ENCODE measurements around the gene ARID3A.
A peak's percentile ranks its signal among the peaks of the same experiment; 100 is the strongest.

ARID3A gene

GRCh38 chr19:892243-892893, 33.5 kb upstream of the ARID3A start:
- DNase-seq, result no peak

DNA sequence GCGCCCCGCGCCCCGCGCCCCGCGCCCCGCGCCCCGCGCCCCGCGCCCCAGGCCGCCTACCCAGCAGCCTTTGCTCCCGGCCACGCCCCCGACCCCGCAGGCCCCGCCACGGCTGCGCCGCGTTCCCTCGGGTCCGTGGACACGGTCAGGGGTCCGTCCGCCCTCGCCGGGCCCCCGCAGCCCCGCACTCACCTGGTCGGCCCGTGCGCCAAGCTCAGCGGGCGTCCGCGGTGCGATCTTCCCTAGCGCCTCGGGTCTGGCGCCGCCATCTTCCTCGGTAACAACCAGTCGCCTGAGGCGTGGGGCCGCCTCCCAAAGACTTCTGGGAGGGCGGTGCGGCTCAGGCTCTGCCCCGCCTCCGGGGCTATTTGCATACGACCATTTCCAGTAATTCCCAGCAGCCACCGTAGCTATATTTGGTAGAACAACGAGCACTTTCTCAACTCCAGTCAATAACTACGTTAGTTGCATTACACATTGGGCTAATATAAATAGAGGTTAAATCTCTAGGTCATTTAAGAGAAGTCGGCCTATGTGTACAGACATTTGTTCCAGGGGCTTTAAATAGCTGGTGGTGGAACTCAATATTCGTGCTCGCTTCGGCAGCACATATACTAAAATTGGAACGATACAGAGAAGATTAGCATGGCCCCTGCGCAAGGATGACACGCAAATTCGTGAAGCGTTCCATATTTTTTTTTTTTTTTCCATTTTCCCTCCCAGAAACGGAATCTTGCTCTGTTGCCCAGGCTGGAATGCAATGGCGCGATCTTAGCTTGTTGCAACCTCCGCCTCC, 32.7 kb upstream of the ARID3A start, which contains the start of the genes MED16 and RNU6-9:
Gene MED16, minus strand, starts transcription at position 294 of the 796 bp plus-strand sequence. CDS start 2,056 bp downstream, outside the sequence.
Gene RNU6-9, plus strand, starts transcription at position 591 of the 796 bp plus-strand sequence.
- DNase-seq, result peak; percentile 84

GRCh38 chr19:896434-896833, 29.4 kb upstream of the ARID3A start:
- DNase-seq, result no peak

DNA sequence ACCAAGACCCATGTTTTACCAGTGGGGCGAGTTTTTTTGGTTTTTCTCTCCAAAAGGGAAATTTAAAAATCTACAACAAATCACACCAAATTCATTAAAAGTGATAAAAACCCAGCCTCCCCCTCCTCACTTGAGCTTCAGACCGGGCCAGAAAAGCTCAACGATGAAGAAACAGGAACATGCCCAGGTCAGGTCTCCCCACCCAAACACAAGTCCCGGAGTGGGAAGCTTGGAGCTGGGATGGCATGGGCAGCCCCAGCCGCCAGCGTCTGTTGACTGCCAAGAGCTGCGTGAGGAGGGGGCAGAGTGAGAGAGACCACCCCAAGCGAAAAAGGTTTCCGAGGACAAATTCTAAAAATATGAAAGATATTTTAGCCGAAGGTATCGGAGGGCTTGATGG, 28.8 kb upstream of the ARID3A start:
- DNase-seq, result no peak

DNA sequence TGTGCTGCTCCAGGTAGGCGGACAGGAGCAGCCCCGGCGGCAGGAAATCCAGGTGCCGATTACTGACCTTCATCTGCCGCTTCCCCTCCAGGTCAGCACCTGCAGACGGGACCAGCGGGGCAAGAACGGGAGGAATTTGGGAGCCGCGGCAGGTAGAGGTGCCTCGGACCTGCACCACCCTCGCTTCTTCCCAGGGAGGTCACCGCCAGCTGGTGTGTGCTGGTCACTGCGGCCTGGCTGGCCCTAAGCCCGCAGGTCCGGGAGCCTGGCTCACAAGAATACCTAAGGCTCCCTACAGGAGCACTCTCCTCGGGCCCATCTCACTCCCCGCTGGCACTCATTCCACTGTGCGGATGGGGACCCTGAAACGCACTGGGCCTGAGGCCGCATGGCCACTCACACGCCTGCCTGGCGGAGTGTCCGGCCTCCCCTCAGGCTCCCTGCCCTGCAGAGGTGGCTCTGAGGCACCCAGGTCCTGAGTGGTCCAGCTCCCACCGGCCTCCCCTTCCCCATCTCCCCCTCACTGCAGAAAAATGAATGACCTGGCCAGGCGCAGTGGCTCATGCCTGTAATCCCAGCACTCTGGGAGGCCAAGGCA, 28.3 kb upstream of the ARID3A start:
- DNase-seq, result no peak

DNA sequence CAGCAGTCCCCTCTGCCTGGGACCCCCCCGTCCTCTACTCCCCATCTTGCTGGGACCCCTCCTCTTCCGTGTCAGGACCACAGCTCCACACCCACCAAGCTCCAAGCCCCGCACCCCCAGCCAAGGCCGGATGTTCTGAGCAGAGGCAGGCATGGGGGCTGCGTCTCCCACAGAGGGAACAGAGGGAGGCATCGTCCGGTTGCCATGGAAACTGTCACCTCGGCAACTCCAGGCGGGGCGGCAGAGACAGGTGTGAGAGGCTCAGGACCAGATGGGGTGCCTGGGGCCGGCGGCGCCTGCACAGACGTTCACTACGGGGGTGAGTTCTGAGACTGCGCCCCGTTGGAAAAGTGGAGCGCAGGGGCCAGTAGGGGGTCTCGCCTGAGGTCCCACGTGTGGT, 27.2 kb upstream of the ARID3A start:
- DNase-seq, result no peak

DNA sequence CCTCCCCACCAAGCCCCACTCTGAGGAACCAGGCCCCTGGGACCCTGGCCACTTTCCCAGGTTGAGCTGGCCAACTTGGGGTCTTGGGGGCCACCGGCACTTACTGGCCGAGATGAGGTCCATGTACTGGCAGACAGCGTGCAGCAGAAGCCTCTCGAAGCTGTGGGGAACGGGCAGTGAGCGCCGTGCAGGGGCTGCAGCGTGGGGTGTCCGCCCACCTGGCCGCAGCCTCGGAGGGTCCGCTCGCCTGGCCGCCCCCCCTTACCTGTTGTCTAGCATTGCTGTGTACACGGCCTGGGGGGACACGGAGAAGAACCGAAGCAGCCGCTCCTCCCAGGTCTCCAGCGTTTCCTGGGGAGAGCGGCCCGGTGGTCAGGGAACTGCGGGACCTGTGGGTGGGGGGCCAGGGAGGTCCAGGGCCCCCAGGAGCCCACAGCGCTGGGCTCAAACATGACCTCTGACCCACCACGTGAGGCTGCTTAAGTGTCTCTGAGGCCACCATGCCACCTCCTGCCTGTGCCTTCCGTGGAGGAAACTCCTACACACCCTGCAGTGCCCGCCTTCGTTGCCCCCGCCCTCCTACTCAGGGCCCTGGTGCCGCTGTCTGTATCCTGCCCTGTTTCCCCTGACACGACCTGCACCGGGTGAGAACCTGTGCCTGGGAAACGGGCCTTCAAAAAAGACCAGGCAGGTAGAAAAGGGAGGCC, 26.3 kb upstream of the ARID3A start:
- no peak for DNase-seq

DNA sequence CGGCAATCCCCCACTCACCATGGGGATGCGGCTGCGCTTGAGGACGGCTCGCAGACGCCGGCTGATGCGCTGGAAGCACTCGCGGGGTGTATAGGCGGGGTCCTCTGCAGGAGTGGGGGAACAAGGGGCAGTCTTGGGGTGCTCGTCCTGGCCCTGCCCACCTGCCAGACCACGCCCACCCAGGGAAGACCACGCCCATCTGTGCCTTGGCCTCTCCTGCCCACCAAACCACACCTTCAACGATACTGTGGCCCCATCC, 25.9 kb upstream of the ARID3A start:
- DNase-seq, result no peak

DNA sequence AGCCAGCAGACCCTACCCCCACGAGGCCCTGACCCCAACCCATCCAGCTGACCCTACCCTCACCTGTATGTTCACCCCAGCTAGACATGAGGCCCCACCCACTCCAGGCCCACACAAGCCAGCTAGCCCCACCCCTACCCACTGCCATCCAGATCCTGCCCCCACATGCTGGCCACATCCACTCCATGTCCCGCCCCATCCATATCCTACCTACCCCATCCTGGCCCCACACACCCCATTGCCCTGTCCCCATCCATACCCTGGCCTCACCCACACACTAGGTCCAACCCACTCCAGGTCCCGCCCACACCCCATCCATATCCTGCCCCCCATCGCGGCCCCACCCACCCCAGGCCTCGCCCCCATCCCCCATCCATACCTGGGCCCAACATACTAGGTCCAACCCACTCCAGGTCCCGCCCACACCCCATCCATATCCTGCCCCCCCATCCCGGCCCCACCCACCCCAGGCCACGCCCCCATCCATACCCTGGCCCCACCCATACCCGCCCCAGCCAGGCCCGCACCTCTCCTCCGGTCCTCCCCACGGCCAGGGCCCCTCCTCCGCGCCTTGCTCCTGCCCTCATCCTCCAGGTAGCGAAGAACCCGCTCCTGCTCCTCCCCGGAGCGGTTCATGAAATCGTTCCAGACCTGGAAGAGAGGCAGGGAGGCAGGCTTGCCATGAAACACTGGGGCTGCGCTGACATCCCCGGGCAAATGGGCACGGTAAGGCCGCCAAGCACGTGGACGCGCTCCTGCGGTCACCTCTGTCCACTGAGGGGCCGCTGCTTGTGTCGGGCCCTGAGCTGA, 25.3 kb upstream of the ARID3A start:
- no peak for DNase-seq

DNA sequence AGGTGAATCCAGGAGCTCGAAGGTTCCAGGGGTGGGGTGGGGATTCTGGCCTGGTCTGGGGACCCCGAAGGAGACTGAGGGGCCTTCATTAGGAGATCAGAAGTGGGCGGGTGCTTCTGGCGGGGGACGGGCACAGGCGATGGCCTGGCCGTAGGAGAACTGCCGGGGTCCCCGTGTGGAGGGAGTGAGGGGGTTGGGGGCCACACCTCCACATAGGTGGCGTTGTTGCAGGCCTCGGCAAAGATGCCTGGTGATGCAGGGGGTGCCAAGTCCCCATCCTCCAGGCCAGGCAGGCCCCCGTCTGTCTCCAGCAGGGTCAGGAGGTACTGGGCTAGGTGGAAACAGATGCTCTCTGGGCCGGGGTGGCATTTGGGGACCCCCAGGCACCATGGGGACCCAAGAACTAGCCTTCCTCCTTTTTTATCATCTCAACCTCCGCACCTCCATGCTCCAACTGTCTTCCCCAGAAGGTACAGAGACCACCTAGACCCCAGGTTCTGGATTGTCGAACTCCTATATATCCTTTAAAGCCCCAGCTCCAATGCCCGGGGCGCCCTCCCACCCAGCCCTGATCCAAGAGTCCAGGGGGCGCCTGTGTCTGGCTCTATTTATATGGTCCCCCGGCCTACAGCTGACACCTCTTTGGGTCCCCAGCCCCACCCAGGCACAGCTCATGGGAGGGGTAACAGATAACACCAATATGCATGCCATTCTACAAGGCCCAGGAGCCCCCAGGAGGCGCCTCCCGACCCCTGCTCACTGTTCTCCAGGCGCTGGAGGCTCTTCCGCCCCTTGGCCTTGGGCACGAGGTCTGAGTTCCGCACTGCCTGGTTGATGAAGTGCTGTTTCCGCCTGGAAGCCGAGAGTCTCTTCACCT, 24.4 kb upstream of the ARID3A start:
- DNase-seq, result no peak

- no peak for DNase-seq
Observed at GRCh38 chr19:902093-902370, 23.8 kb upstream of the ARID3A start.

DNA sequence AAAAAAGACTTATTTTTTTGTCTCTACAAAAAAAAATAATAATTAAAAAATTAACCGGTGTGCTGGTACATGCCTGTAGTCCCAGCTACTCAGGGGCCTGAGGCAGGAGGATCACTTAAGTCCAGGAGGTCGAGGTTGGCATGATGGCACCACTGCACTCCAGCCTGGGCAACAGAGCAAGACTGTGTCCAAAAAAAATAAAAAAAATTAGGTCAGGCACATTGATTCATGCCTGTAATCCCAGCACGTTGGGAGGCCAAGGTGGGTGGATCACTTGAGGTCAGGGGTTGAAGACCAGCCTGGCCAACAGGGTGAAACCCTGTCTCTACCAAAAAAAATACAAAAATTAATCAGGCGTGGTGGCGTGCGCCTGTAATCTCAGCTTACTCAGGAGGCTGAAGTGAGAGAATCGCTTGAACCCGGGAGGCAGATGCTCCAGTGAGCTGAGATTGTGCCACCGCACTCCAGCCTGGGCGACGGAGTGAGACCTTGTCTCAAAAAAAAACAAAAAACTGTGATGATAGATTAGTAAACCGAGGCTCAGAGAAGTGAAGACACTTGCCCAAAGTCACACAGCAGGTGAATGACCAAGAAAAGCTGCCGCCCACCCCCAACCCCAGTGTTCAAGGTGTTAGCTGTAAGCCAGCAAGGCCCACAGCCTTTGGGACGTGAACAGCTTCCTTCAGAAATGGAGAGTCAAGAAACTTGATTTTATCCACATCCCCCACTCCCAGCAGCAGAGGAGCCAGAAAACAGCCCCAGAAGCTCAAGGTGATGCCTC, 23.2 kb upstream of the ARID3A start:
- DNase-seq, result no peak

GRCh38 chr19:903266-903797, 22.5 kb upstream of the ARID3A start:
- no peak for DNase-seq

DNA sequence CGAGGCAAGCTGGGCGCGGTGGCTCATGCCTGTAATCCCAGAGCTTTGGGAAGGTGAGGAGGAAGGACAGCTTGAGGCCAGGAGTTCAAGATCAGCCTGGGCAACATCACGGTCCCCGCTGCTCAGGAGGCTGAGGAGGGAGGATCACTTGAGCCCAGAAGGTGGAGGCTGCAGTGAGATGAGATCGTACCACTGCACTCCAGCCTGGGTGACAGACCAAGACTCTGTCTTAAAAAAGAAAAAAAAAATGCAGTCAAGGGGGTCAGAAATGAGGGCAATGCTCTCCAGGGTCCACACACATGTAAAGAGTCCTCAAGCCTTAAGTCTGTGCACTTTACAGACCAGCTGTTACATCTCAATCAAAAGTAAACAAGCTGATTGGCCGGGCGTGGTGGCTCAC, 21.3 kb upstream of the ARID3A start:
- no peak for DNase-seq

DNA sequence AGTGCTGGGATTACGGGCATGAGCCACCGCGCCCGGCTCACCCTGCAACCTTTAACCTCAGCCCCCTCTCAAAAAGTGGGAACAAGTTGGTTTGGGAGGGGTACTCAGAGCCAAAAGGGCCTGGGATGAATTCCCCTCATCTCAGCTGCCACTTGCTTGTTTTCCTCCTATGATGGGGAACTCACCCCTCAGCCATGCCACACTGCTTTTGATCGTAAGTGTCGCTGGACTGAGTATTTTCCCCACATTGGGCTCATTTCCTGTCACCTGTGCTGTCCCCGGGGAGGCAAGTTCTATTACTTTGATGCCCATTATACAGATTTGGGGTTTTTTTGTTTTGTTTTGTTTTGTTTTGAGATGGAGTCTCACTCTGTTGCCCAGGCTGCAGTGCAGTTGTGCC, 19.4 kb upstream of the ARID3A start:
- no peak for DNase-seq

GRCh38 chr19:907183-907853, 18.5 kb upstream of the ARID3A start:
- DNase-seq, result no peak

DNA sequence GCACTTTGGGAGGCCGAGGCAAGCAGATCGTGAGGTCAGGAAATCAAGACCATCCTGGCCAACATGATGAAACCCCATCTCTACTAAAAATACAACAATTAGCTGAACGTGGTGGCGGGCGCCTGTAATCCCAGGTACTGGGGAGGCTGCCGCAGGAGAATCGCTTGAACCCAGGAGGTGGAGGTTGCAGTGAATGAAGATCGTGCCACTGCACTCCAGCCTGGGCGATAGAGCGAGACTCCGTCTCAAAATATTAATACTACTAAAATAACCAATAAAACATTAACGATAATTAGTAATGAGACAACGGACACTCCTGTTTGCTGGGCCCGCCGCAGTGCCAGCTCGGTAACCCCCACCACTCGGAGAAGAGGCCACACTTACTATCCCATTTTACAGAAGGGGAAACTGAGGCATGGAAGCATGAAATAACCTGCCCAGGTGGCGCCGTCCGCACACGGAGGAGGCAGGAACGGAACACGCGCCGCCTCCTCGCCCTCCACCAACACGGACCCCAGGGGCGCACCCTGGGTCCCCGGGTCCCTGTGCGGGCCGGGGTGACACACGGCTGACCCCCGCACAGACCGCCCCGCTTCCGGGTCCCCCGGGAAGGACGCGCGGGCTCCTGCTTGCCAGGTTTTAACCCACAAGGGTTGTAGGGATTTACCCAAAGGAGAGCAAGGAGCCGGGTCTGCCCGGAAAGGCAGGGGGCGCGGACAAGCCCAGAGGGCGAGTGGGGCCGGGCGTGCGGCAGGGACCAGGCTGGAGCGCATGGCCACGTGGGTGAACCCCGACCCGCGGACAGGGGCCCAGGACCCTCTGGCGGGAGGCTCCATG, 14.4 kb upstream of the ARID3A start:
- no peak for DNase-seq

GRCh38 chr19:912181-913079, 13.4 kb upstream of the ARID3A start:
- peak; percentile 39 for DNase-seq

All from activated CD4-positive, alpha-beta T cell treated with anti-CD3 and anti-CD28 coated beads for 1 hour (primary cell).